Effector CD4-positive, alpha-beta T cell (primary cell): Measurements from ENCODE around the gene TADA2A.

Source experiments
- DNase-seq: peaks from one replicate; pipeline ENCODE4 v3.0.0-alpha.2; 2020
- total RNA-seq: gene quantifications from one replicate; lab custom pipeline; 2026; lab: John Stamatoyannopoulos, UW

Gene TADA2A, protein sequence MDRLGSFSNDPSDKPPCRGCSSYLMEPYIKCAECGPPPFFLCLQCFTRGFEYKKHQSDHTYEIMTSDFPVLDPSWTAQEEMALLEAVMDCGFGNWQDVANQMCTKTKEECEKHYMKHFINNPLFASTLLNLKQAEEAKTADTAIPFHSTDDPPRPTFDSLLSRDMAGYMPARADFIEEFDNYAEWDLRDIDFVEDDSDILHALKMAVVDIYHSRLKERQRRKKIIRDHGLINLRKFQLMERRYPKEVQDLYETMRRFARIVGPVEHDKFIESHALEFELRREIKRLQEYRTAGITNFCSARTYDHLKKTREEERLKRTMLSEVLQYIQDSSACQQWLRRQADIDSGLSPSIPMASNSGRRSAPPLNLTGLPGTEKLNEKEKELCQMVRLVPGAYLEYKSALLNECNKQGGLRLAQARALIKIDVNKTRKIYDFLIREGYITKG
- 13.7 reads per million, percentile 38 among the genes with 10 or more reads in this experiment for total RNA-seq

GRCh38 chr17:37406635-37407461 is at the start of gene TADA2A, which contains the start of gene ACACA:
Gene TADA2A (plus strand): TSS chr17:37406886. CDS start chr17:37411366, 4,480 bp downstream.
Gene ACACA (minus strand): TSS chr17:37406836. CDS start chr17:37406299, 537 bp downstream.
- DNase-seq, result peak; percentile 53

GRCh38 chr17:37358098-37358829 is 48.4 kb upstream of the TADA2A start:
- DNase-seq, result no peak

DNA sequence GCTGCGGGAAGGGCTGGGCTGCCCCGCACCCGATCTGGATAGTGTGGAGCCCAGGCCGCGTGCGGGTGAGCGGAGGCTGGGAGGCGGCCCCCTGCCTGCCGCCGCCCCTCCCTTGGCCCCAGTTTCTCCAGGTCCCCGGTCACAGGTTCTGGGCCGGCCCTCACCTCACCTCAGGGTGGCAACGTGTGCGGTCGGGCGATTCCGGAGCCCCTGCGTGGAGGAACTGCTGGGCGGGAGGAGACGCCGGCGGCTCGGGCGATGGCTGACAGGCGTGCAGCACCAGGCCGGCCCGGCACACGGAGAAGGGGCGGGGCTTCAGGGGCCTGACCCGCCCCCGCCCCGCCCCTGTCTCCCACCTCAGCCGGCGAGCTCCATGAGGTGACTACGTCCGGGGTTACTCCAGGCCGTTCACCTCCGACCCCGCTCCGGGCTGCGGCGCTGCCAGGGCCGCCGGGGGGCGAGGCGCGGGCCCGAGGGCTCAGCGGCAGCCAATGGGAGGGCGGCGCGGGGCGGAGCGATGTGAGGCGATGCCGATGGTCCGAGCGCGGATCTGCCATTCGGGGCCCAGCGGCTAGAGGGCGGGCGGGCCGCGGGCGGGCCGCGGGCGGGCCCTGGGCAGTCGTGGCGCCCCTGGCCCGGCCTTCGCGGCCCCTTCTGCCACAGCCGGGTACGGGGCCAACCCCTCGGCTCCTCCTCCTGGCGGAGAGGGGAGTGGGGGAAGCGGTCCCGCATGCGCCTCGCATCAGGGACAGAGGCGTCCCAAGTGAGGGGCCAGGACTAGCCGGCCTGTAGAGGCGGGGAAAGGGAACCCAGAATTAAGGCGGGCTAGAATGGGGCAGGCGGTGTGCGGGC is 47.6 kb upstream of the TADA2A start:
- peak; percentile 88 for DNase-seq

DNA sequence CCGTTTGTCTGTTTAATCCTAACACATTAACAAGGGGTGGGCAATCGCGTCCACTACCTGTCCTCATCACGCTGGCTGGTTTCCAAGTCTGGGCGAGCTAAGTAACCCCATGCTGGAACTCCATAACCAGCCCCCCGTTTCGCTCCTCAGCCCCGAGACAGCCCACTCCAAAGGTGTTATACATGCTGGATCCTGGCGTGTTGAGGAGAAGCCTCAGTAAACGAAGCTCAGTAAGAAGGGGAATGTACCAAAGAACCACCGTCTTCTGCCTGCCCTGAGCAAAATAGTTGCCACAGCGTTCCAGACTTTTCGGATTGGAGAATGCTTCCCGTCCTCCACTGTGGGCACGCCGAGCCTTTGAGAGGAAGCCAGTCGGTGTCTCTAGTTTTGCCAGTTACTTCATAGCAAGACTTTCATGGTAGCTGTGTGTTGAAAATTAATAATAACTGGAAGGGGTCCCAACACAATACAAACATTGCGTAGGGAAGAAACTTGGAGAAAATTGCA is 47.0 kb upstream of the TADA2A start:
- no peak for DNase-seq

DNA sequence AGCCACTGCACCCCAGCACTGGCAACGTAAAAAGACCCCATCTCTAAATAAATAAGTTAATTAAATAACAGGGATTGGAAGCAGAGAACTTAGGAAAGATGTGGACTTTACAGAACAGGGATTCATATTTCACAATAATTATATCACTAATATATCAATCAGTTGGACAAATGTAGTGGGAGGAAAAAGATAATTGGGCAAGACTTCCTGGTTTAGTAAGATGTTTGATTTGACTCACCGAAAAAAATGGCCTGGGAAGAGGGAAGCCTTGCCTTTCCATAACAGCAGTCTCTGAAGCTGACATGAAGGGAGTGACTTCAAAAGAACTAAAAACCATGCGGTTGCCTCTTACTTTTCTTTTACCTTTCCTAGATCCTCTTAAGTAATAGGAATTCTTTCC is 46.1 kb upstream of the TADA2A start:
- DNase-seq, result no peak

- no peak for DNase-seq
These were observed 45.1 kb upstream of the TADA2A start for GRCh38 chr17:37361543-37361942.

GRCh38 chr17:37365589-37365988 is 41.1 kb upstream of the TADA2A start:
- no peak for DNase-seq

DNA sequence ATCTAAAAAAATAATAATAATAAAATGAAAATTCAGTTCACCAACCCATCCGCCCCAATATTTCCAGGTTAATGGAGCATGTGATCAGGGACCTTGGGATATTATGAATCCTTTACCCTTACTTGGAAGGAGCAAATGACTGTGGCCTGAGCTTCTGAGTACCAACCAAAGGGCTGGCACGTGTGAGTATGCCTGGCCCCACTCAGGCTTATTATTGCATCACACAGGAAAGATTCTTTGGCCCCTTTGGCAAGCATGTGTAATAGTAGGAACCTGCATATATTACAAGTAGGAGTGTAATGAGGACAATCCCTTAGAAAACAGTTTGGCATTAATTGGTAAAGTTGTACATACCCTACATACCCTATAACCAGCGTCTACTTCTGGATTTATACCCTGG is 38.1 kb upstream of the TADA2A start:
- no peak for DNase-seq

DNA sequence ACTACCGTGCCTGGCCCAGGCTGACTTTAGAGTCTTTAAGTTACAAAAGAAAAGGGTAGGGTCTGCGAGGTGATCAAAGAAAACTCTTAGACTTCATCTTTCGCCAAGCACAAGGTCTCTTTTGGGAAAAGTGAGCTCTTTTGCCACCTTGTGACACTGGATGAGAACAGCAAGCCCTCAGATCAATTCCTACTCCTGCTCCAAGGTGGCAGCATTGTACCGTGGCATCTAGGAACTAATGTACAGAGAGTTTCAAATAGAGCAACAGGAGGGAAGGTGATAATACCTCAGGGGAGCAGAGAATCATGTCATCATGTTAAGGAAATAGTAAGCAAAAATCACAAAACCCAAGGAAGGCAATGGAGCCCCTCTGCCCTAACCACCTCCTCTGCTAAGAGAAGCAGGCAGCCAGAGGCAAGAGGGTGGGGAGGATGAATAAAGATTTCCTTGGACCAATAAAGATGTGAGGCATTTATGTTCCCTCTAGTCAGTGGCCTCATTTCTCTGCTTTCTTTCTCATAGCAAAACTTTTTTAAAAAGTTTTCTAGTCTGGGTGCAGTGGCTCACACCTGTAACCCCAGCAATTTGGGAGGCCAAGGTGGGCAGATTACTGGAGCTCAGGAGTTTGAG is 33.0 kb upstream of the TADA2A start:
- peak; percentile 43 for DNase-seq

DNA sequence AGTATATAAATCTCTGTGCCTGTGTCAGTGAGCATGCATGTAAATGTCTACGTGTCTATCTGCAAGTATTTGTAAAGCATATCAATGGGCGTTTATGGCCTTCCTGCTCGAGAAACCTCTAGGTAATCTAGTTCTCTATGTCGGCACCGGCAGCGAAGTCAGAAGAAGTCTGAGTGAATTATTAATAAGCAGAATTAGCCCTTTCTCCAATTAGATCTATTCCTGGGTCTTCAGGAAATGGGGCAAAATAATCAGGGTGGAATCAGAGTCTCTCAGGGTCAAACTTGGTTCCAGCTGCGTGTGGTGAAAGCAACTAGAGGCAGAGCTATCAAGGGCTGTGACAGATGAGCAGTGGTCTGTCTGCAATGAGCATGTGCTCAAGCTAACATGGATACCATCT is 31.0 kb upstream of the TADA2A start, which contains the start of gene C17orf78:
TSS of gene C17orf78 (plus strand) at position 280 of the 400 bp plus-strand sequence. CDS start at position 388, 108 bp downstream.
- DNase-seq, result no peak

- no peak for DNase-seq
These were observed 24.6 kb upstream of the TADA2A start for GRCh38 chr17:37382056-37382455.

- DNase-seq, result no peak
These were observed 22.0 kb upstream of the TADA2A start for GRCh38 chr17:37384560-37385149.

DNA sequence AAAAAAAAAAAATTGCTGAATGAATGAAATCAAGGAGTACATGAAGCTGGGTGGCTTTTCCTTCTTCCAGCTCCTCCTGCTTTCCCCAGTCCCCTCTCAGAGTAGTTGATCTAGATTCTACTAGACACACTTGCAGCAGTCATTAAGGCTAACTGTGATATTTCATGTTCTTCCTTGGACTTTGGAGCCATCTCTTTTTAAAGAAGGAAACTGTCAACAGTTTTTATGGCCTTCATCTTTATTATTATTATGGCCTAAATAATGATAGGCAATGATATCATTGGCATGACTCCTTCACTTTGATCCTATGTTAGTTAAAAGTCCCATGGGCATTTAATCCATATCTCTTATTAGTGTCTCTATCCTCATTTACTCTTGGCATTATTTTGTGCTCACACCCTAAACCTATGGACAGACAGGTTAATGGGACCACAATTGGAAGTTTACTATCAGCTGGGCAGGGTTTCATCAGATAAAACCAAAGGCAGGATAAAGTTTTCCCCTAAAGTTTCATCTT is 21.2 kb upstream of the TADA2A start:
- DNase-seq, result no peak

- no peak for DNase-seq
These were observed 20.2 kb upstream of the TADA2A start for GRCh38 chr17:37386462-37386861.

- DNase-seq, result no peak
These were observed 18.4 kb upstream of the TADA2A start for GRCh38 chr17:37388266-37388665.

DNA sequence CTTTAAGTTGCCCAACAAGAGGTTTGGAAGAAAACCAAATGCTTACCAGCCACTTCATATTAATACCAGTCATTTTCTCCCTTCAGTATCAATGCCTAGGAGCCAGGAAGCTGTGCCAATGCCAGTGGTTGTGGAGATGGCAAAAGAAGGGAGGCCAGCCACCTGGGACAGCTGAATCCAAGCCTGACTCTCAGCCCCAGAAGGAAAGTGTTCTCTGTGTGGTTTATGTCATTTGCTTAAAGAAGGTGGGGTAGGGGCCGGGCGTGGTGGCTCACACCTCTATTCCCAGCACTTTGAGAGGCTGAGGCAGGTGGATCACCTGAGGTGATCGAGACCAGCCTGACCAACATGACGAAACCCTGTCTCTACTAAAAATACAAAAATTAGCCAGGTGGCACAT is 17.5 kb upstream of the TADA2A start:
- no peak for DNase-seq

GRCh38 chr17:37391146-37391545 is 15.5 kb upstream of the TADA2A start:
- no peak for DNase-seq

- DNase-seq, result no peak
These were observed 14.6 kb upstream of the TADA2A start for GRCh38 chr17:37392024-37392590.

DNA sequence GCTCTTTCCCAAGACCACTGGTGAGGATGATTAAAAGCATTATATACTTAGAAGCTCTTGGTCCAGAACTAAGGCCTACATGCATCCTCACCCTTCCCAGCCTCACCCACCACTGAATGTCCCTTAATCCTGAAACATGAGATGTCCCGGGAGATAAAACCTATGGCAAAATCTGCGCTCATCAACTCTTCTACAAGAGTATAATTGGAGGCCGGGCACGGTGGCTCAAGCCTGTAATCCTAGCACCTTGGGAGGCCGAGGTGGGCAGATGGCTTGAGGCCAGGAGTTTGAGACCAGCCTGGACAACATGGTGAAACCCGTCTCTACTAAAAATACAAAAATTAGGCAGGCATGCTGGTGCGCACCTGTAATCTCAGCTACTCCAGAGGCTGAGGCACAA is 13.3 kb upstream of the TADA2A start:
- DNase-seq, result no peak

GRCh38 chr17:37399265-37399803 is 7.4 kb upstream of the TADA2A start:
- no peak for DNase-seq
